Measurements from ENCODE around the gene TBRG4. TPM values are rescaled to one million over a fixed set of nuclear protein-coding genes. Genes with fewer than 3 reads are reported as not detected.

TBRG4 gene
- total RNA-seq, 1 donor from 2014 or later = 74.4 TPM

GRCh38 chr7:45106820-45107219, 4.7 kb downstream of the TBRG4 start:
- no peak for TF ChIP-seq CTCF (conservative IDR thresholded peaks at IDR 0.05; ENCODE audit: low read depth, low read length)
- no peak for DNase-seq (ENCODE audit: low read depth)
- H3K4me3 ChIP-seq (ENCODE audit: low read depth, low read length) = no peak overlapping the region

- H3K4me3 ChIP-seq (ENCODE audit: low read depth, low read length) = no peak overlapping the region
- DNase-seq (ENCODE audit: low read depth) = no peak
- TF ChIP-seq CTCF (conservative IDR thresholded peaks at IDR 0.05; ENCODE audit: low read depth, low read length) = no peak
Observed at GRCh38 chr7:45105588-45106188, 5.8 kb downstream of the TBRG4 start.

- no peak for TF ChIP-seq CTCF (conservative IDR thresholded peaks at IDR 0.05; ENCODE audit: low read depth, low read length)
- DNase-seq (ENCODE audit: low read depth) = no peak
- no peak overlapping the region for H3K4me3 ChIP-seq (ENCODE audit: low read depth, low read length)
Observed at GRCh38 chr7:45104844-45105587, 6.5 kb downstream of the TBRG4 start.

GRCh38 chr7:45103958-45104843, 7.3 kb downstream of the TBRG4 start:
- no peak for DNase-seq (ENCODE audit: low read depth)
- TF ChIP-seq CTCF (conservative IDR thresholded peaks at IDR 0.05; ENCODE audit: low read depth, low read length) = no peak
- H3K4me3 ChIP-seq (ENCODE audit: low read depth, low read length) = no peak overlapping the region

- no peak for DNase-seq (ENCODE audit: low read depth)
- TF ChIP-seq CTCF (conservative IDR thresholded peaks at IDR 0.05; ENCODE audit: low read depth, low read length) = no peak
- H3K4me3 ChIP-seq (ENCODE audit: low read depth, low read length) = no peak overlapping the region
Observed at GRCh38 chr7:45102785-45103712, 8.4 kb downstream of the TBRG4 start.

- no peak for DNase-seq (ENCODE audit: low read depth)
- TF ChIP-seq CTCF (conservative IDR thresholded peaks at IDR 0.05; ENCODE audit: low read depth, low read length) = no peak
- H3K4me3 ChIP-seq (ENCODE audit: low read depth, low read length) = no peak overlapping the region
Observed at GRCh38 chr7:45101748-45102147, 9.7 kb downstream of the TBRG4 start.
